Measurements from ENCODE around the gene ASCC1. TPM values are rescaled to one million over a fixed set of nuclear protein-coding genes. Genes with fewer than 3 reads are reported as not detected.

The ASCC1 gene
- total and polyA plus RNA-seq, 2 experiments from 2014 or later, result 31.8 to 38.7 TPM

- Histone ChIP-seq H3K4me2 (no peak overlapping the region), H4K20me1 (ENCODE audit: insufficient read depth, poor library complexity, severe bottlenecking) (no peaks in the 10 kb centered on the region), H3K36me3 (replicated peaks; ENCODE audit: insufficient read depth, low read depth) (no peaks in the 10 kb centered on the region), H3K4me1 (ENCODE audit: insufficient read depth) (peaks cover 4% of the 10 kb centered on the region), H2AFZ (no peak overlapping the region), H3K9me3 (ENCODE audit: low read depth) (no peaks in the 10 kb centered on the region), H3K4me3 (no peak overlapping the region), H3K9me2 (replicated peaks; ENCODE audit: insufficient read depth) (no peaks in the 10 kb centered on the region), H3K27me3 (no peaks in the 10 kb centered on the region), H3K79me2 (no peaks in the 10 kb centered on the region), H3K27ac (no peak overlapping the region)
- 97% methylated on average over 2 of the region's 2 CpGs for WGBS (ENCODE audit: low lambda C conversion rate, missing lambda C conversion rate)
- TF ChIP-seq EZH2phosphoT487 (IDR thresholded peaks at IDR 0.05; ENCODE audit: low read depth, severe bottlenecking, unreplicated experiment), result no peak
- no peak for TF ChIP-seq EZH2 (IDR thresholded peaks at IDR 0.05; ENCODE audit: borderline replicate concordance)
- TF ChIP-seq CTCF (IDR thresholded peaks at IDR 0.05; ENCODE audit: poor library complexity), result no peak
- no peak for DNase-seq (ENCODE audit: low spot score)
These were observed 88.5 kb downstream of the ASCC1 start for GRCh38 chr10:72127571-72127970.

GRCh38 chr10:72126872-72127232, 89.2 kb downstream of the ASCC1 start:
- Histone ChIP-seq H3K79me2 (no peaks in the 10 kb centered on the region), H2AFZ (no peak overlapping the region), H3K36me3 (replicated peaks; ENCODE audit: insufficient read depth, low read depth) (no peaks in the 10 kb centered on the region), H3K9me2 (replicated peaks; ENCODE audit: insufficient read depth) (no peaks in the 10 kb centered on the region), H3K9me3 (ENCODE audit: low read depth) (no peaks in the 10 kb centered on the region), H3K4me2 (no peak overlapping the region), H3K27me3 (no peaks in the 10 kb centered on the region), H3K4me1 (ENCODE audit: insufficient read depth) (peaks cover 4% of the 10 kb centered on the region), H4K20me1 (ENCODE audit: insufficient read depth, poor library complexity, severe bottlenecking) (no peaks in the 10 kb centered on the region), H3K27ac (no peak overlapping the region), H3K4me3 (no peak overlapping the region)
- WGBS (ENCODE audit: low lambda C conversion rate, missing lambda C conversion rate), result 96% methylated on average over 3 of the region's 3 CpGs
- DNase-seq (ENCODE audit: low spot score), result no peak
- TF ChIP-seq CTCF (IDR thresholded peaks at IDR 0.05; ENCODE audit: poor library complexity) (no peak), EZH2phosphoT487 (IDR thresholded peaks at IDR 0.05; ENCODE audit: low read depth, severe bottlenecking, unreplicated experiment) (no peak), EZH2 (IDR thresholded peaks at IDR 0.05; ENCODE audit: borderline replicate concordance) (no peak)

GRCh38 chr10:72126184-72126871, 89.7 kb downstream of the ASCC1 start:
- Histone ChIP-seq H3K4me3 (no peak overlapping the region), H3K4me2 (no peak overlapping the region), H3K9me3 (ENCODE audit: low read depth) (no peaks in the 10 kb centered on the region), H3K27ac (no peak overlapping the region), H4K20me1 (ENCODE audit: insufficient read depth, poor library complexity, severe bottlenecking) (no peaks in the 10 kb centered on the region), H3K79me2 (no peaks in the 10 kb centered on the region), H3K9me2 (replicated peaks; ENCODE audit: insufficient read depth) (no peaks in the 10 kb centered on the region), H3K36me3 (replicated peaks; ENCODE audit: insufficient read depth, low read depth) (no peaks in the 10 kb centered on the region), H2AFZ (no peak overlapping the region), H3K27me3 (no peaks in the 10 kb centered on the region), H3K4me1 (ENCODE audit: insufficient read depth) (peaks cover 4% of the 10 kb centered on the region)
- peak; percentile 17 for DNase-seq (ENCODE audit: low spot score)
- WGBS (ENCODE audit: low lambda C conversion rate, missing lambda C conversion rate), result 91% methylated on average over 3 of the region's 3 CpGs
- TF ChIP-seq CTCF (IDR thresholded peaks at IDR 0.05; ENCODE audit: poor library complexity) (peak; percentile 35), EZH2phosphoT487 (IDR thresholded peaks at IDR 0.05; ENCODE audit: low read depth, severe bottlenecking, unreplicated experiment) (no peak)
